Left colon (tissue), 2 donors: ENCODE results near the gene DNAH2. TPM values are rescaled to one million over a fixed set of nuclear protein-coding genes. Genes with fewer than 3 reads are reported as not detected.
"Not testable (repeated sequence)": the region's sequence is repeated elsewhere in the genome, so short reads cannot be mapped to it uniquely, and the experiment has no call there.

Source experiments
- ATAC-seq: fragments of 200-7000 bp; cut with Tn5 transposase; one replicate; pipeline ENCODE4 v1.9.1; 2020; ENCODE audit warnings: mild to moderate bottlenecking, moderate library complexity
- DNase-seq, 2 donors: peaks; one replicate each; pipeline ENCODE4 v3.0.0-alpha.2; 2020
- intact Hi-C, 2 donors: fragments of 100-400 bp; cut with DNase I in 1 of 2; cut with micrococcal nuclease in 1 of 2; formaldehyde crosslinking; loops; one replicate each; pipeline versions ENCODE4 v1.11.2 to v1.14.0; 2022; cut with DNase I, micrococcal nuclease
- total RNA-seq, 2 donors: library from RNA; stranded (reverse); fragmentation: NEBNext Ultra II Directional; extraction: Animal tissue kit (Norgen Biotek cat#: 25700); gene quantifications; one replicate each; pipeline ENCODE4 v1.2.1, GENCODE V29; 2021
- donor health status: DM: no; HTN: no; CAD: no.
- donor health status: DM: yes; HTN: yes; CAD: no.

DNAH2 gene
- total RNA-seq, 2 donors from 2014 or later = 0.22 to 0.61 TPM

DNA sequence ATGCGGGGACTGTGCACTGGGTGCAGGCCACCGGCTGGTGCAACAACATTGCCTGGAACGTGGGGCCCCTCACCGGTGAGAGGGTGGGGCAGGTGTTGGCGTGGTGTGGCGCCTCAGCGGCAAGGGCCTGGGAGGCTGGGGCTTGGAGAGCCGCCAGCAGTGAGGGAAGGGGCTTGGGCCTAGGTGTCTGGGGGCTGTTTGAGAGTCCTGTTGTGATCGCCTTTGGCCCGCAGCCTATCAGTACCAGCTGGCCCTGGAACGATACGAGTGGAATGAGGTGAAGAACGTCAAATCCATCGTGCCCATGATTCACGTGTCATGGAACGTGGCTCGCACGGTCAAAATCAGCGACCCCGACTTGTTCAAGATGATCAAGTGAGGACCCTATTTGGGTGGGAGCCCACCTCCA is 134.7 kb downstream of the DNAH2 start:
- no peak for ATAC-seq
- peak; percentile 38 to 42 for DNase-seq
- intact Hi-C loops = loop anchor here in 1 of 2 donors (5.0 kb wide), 1 partner anchor 110 kb away; no protein-coding TSS in a partner anchor

- DNase-seq (peak in 1 of 2 donors; percentile 19), ATAC-seq (no peak)
- intact Hi-C loops = loop anchor here in 1 of 2 donors (5.0 kb wide), 1 partner anchor 111 kb away; no protein-coding TSS in a partner anchor
Measured at GRCh38 chr17:7852919-7853690, 135.6 kb downstream of the DNAH2 start.

GRCh38 chr17:7853691-7854038 is 136.1 kb downstream of the DNAH2 start:
- peak in 1 of 2 donors; percentile 26 for DNase-seq
- ATAC-seq = no peak
- intact Hi-C loops = loop anchor here in 1 of 2 donors (5.0 kb wide), 1 partner anchor 111 kb away; no protein-coding TSS in a partner anchor

GRCh38 chr17:7854078-7854777 is 136.7 kb downstream of the DNAH2 start:
- ATAC-seq (no peak), DNase-seq (peak in 1 of 2 donors; percentile 39)
- intact Hi-C loops = loop anchor here in 1 of 2 donors (5.0 kb wide), 1 partner anchor 112 kb away; no protein-coding TSS in a partner anchor

DNA sequence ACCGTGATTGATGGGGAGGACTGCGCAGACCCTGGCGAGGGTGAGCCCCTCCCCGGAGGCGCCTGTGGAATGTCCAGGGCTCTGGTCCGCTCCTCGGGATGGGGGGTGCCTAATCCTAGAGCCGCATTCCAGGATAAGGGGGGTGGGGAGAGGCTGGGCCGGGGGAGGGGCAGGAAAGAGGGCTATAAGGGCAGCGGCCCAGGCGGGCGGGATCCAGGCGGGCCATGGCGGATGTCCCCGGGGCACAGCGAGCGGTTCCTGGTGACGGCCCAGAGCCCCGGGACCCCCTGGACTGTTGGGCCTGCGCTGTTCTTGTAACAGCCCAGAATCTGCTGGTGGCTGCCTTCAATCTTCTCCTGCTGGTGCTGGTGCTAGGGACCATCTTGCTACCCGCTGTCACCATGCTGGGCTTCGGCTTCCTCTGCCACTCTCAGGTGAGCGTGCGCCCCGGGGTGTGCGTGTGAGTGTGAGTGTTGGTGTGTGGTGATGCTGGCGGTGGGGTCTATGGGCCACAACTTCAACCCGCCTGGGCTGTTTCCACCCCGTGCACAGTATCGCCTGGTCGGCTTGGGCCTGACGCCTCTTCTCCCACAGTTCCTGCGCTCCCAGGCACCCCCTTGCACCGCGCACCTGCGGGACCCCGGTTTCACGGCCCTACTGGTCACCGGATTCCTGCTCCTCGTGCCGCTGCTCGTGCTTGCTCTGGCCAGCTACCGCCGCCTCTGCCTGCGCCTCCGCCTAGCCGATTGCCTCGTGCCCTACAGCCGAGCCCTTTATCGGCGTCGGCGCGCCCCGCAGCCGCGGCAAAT is 137.5 kb downstream of the DNAH2 start, which contains the start of gene TMEM88:
Gene TMEM88, plus strand, starts transcription at position 216 of the 809 bp plus-strand sequence. Its CDS starts 9 bp downstream, at position 225.
- ATAC-seq (no peak), DNase-seq (peak; percentile 29 to 49)
- intact Hi-C loops = loop anchor here in 1 of 2 donors (5.0 kb wide), 1 partner anchor 113 kb away; no protein-coding TSS in a partner anchor

GRCh38 chr17:7855660-7856010 is 138.1 kb downstream of the DNAH2 start:
- no peak for ATAC-seq
- DNase-seq = peak in 1 of 2 donors; percentile 59
- intact Hi-C loops = no loop called here

GRCh38 chr17:7856011-7856810 is 138.7 kb downstream of the DNAH2 start:
- DNase-seq (peak; percentile 71 to 85), ATAC-seq (peak; percentile 43)
- intact Hi-C loops = no loop called here

DNA sequence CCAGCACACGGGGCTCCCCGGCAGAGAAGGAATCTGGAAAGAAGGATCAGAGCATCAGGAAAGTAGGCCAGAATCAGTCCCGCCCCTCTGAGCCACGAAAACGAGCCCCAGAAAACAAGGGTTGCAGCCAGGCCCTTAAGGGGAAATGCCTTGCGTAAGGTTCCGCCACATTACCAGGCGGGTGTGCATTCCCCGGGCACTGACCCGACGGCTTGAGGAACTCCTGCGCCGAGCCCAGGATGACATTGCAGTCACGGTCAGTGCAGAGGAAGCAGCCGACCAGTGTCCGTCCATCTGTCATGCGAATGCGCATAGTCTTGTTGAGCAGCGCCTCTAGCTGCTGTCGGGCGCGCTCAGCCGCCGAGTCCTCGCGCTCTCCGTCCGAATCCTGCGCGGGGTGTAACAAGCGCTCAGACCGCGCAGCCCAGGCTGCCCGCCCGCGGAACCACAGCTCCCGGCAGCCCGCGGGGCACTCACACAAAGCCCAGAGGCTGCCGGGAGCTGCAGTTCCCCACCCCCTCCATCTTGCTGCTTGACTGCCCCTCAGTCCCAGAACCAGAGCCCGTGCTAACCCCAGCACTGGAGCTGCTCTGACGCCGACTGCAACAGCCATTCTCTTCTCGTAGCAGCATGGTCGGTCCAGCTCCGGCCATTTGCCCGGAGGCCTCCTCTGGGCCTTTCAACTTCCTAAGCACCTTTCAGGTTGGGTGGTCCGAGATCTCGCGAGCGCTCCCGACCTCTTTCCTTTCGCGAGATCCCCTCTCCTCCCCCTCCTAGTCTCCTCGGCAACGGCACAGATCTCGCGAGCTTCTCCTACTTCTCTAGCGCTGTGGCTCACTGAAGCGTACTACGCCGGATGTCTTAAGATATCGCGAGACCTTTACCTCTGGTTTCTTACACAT is 139.5 kb downstream of the DNAH2 start, which contains the start of gene NAA38:
Gene NAA38, minus strand, starts transcription at position 749 of the 902 bp plus-strand sequence. Its CDS starts 96 bp downstream, at position 653.
- DNase-seq (peak; percentile 96 to 98), ATAC-seq (peak; percentile 74)
- intact Hi-C loops = no loop called here

DNA sequence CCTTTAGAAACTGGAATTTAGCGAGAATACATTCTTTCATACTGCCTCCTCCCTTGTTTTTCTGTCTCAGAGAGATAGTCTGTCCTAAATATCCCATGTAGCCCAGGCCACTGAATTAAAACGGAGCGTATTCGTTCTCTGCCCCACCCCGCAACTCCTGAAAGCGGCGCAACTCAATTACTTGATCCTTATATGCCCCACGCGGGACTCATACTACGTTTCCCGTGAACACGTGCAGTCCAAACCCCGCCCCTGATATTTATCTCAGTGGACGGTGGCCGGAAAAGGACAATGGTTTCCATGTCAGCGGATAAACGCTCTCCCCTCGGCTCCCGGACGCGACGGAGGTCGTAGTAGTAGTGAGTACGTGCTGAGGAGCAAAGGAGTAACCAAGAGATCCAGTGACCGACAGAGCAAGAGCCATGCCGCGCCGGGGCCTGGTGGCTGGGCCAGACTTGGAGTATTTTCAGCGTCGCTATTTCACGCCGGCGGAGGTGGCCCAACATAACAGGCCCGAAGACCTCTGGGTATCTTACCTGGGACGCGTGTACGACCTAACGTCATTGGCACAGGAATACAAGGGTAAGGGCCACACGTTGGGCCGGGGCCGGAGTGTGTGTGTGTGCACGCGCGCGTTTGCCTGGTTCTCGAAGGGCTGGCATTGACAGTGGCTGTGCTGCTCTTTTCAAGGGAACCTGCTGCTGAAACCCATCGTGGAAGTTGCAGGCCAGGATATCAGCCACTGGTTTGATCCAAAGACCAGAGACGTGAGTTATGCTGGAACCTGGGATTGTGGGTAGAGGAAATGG is 140.4 kb downstream of the DNAH2 start, which contains the start of gene CYB5D1:
Gene CYB5D1, plus strand, starts transcription at position 291 of the 809 bp plus-strand sequence. Its CDS starts 132 bp downstream, at position 423.
- intact Hi-C loops = no loop called here
- DNase-seq (peak; percentile 92 to 93), ATAC-seq (peak; percentile 62)

DNA sequence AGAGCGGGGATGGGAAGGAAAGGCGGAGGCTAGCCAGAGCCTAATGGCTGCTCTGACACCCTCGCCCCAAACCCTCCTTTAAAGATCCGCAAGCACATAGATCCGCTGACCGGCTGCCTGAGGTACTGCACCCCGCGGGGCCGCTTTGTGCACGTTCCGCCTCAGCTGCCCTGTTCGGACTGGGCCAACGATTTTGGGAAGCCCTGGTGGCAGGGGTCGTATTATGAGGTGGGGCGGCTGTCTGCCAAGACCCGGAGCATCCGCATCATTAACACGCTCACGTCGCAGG is 140.9 kb downstream of the DNAH2 start:
- peak; percentile 21 for ATAC-seq
- intact Hi-C loops = no loop called here
- peak; percentile 56 to 66 for DNase-seq

GRCh38 chr17:7859028-7859427 is 141.5 kb downstream of the DNAH2 start:
- DNase-seq (no peak), ATAC-seq (no peak)
- intact Hi-C loops = no loop called here

DNA sequence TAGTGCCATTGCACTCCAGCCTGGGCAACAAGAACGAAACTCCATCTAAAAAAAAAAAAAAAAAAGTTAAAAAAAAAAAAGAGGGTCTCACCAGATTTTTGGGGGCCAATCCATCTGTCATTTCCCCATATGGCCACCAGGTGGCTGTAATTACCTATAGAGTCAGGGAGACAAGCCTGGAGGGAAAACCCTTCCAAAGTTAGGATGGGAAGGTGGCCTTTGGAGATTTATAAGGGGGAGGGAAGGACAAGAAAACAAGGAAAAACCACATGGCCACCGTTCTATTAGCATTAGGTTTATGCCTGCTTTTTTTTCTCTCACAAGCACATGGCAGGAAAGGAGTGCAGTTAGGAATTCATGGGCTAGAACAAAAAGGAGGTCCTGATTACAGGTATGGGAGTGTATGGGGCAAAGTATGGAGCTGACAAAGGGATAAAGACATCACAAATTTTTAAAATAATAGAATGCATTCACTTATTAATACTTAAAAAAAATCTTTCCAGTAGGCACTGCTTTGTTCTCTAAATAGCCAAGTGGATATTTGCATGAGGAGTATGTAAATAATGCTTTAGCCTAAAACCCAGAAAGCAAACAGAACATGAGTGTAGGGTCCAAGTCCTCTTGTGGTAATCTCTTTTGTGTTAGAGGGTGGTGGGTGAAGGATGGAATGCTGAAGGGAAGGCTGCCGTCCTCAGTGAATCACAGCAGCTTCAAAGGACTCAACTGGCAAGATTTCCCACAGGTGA is 145.3 kb downstream of the DNAH2 start:
- DNase-seq (peak in 1 of 2 donors; percentile 50), ATAC-seq (no peak)
- intact Hi-C loops = loop anchor here in 1 of 2 donors (5.0 kb wide), 2 partner anchors 34 to 124 kb away; no protein-coding TSS in a partner anchor

DNA sequence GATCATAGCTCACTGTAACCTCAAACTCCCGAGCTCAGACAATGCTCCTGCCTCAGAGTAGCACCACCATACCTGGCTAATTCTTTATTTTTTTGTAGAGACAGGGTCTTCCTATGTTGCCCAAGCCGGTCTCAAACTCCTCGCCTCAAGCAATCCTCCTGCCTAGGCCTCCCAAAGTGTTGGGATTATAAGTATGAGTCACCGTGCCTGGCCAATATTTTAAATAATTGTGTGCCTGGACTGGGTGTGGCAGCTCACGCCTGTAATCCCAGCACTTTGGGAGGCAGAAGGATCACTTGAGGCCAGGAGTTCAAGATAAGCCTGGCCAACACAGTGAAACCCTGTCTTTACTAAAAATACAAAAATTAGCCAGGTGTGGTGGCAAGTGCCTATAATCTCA is 146.8 kb downstream of the DNAH2 start:
- intact Hi-C loops = loop anchor here in 1 of 2 donors (5.0 kb wide), 2 partner anchors 33 to 123 kb away; no protein-coding TSS in a partner anchor
- ATAC-seq, DNase-seq: not testable (repeated sequence)

DNA sequence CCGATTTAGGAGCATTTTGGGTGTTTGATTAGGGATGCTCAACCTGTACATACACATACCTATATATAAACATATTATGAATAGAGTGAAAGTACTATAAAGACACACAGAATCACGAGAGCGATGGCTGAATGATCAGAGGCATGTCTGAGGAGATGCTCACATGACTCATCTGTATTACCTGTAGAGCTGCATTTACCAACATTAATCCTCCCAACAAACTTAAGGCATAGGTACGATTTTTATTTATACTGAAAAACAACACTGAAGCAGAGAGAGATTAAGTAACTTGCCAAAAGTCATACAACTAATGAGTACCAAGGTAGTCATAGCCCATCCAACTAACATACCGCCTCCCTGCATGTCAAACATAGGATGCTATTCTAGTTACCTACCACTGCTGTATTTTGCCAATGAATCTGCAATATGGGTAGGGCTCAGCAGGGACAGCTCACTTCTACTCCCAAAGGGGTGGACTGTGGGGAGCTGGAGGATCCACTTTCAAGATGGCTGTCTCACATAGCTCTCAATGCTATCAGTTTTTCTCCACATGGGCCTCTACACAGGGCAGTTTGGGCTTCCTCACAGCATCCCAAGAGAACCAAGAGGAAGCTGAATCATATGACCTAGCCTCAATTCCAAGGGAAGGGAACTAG is 147.6 kb downstream of the DNAH2 start:
- intact Hi-C loops = loop anchor here in 1 of 2 donors (5.0 kb wide), 2 partner anchors 32 to 122 kb away; no protein-coding TSS in a partner anchor
- ATAC-seq = no peak
- no peak for DNase-seq

- ATAC-seq = peak; percentile 82
- DNase-seq = no peak
- intact Hi-C loops = no loop called here
Measured at GRCh38 chr17:7867881-7868329, 150.4 kb downstream of the DNAH2 start.
